Adipocyte (in vitro differentiated cells): Measurements from ENCODE around the gene GPX7.
"Not testable (repeated sequence)": the region's sequence is repeated elsewhere in the genome, so short reads cannot be mapped to it uniquely, and the experiment has no call there.

Experiments used
- DNase-seq: peaks from one replicate; pipeline ENCODE4 v3.0.0-alpha.2; 2015; ENCODE audit warnings: low read depth
- H3K27me3 ChIP-seq: replicated peaks from 2 replicates; pipeline ENCODE4 v1.7.0; 2013; ENCODE audit warnings: mild to moderate bottlenecking, low read length, moderate library complexity; ENCODE audit not compliant: control insufficient read depth, insufficient read depth
- H3K36me3 ChIP-seq: 2 replicates; pipeline ENCODE4 v1.7.0; 2013; ENCODE audit warnings: low read length, mild to moderate bottlenecking, moderate library complexity; ENCODE audit not compliant: control insufficient read depth, insufficient read depth, severe bottlenecking
- H3K4me1 ChIP-seq: 2 replicates; pipeline ENCODE4 v1.7.0; 2013; ENCODE audit warnings: mild to moderate bottlenecking, low read length, moderate library complexity; ENCODE audit not compliant: control insufficient read depth, insufficient read depth
- H3K4me3 ChIP-seq: 2 replicates; pipeline ENCODE4 v1.7.0; 2013; ENCODE audit warnings: mild to moderate bottlenecking, low read length, moderate library complexity
- H3K9ac ChIP-seq: 2 replicates; pipeline ENCODE4 v1.7.0; 2013; ENCODE audit warnings: mild to moderate bottlenecking, low read length, moderate library complexity
- H3K9me3 ChIP-seq: 2 replicates; pipeline ENCODE4 v1.7.0; 2013; ENCODE audit warnings: mild to moderate bottlenecking, low read length, moderate library complexity; ENCODE audit not compliant: control insufficient read depth

GPX7 gene

DNA sequence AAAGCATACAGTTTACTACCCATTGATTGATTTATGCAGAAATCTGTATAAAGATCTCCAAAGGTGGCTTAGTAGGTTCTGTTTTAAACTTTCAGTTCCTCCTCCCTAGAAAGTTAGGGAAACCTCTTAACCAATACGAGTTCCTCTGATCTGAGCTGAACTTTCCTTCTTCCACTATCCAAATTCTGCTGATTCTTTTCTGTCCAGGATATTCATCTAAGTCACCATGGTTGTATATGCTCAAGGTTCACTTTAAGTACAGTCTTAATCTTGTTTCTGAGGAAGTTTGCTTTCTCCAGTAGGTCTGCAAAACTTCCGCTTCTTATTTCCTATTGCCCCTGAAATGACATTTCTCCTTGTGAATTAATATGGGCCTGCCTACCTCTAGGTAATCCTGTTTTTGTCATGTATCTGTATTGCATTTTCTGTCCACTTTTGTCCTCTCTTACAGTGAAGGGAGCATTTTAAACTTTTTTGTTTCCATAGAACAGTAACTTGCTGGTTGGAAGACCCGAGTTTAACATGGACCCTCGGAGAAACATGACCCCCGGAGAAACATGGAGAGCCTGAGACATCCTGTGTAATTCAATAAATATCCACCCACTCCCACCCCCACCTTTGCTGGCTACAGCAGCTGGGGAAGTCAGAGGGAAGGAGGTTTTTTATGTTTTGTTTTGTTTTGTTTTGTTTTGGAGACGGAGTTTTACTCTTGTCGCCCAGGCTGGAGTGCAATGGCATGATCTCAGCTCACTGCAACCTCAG, 32.5 kb upstream of the GPX7 start:
- no peak for DNase-seq
- H3K9ac ChIP-seq = no peak overlapping the region
- H3K9me3 ChIP-seq = no peaks in the 10 kb centered on the region
- no peak overlapping the region for H3K4me3 ChIP-seq
- H3K27me3 ChIP-seq = peaks cover 7% of the 10 kb centered on the region
- H3K36me3 ChIP-seq = no peaks in the 10 kb centered on the region
- peaks cover 5% of the 10 kb centered on the region for H3K4me1 ChIP-seq

DNA sequence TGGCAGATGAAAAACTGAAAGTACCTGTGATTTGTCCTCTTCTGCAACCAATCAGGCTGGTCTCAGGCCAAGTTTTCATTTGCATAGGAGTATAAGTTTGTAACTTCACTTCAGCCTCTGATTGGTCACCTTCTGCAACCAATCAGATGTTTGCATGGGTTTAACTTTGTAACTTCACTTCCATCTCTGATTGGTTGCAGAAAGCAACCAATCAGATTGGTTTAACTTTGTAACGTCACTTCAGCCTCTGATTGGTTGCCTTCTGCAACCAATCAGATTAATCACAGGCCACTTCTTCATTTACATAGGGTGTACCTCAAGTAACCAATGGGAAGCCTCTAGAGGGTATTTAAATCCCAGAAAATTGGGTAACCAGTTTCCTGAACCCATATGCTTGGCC, 30.4 kb upstream of the GPX7 start:
- Histone ChIP-seq H3K27me3 (peaks cover 7% of the 10 kb centered on the region), H3K9me3 (no peaks in the 10 kb centered on the region), H3K9ac (no peak overlapping the region), H3K4me3 (no peak overlapping the region), H3K36me3 (no peaks in the 10 kb centered on the region), H3K4me1 (peaks cover 10% of the 10 kb centered on the region)
- DNase-seq = no peak

DNA sequence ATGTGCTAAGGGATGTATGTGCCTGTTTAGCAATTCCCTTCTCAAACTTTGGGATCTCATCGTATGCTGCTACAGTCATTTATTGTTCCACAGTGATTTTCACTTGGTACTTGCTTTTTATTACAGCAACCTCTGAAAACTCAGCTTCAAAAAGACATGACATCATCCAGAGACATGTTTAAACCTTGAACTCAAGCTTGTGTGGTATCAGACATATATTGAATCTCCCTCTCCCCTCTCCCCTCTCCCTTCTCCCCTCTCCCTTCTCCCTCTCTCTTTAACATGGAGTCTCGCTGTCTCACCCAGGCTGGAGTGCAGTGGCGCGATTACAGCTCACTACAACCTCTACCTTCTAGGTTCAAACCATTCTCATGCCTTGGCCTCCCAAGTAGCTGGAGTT, 29.8 kb upstream of the GPX7 start:
- no peak for DNase-seq
- H3K9me3 ChIP-seq = no peaks in the 10 kb centered on the region
- H3K36me3 ChIP-seq = no peaks in the 10 kb centered on the region
- H3K27me3 ChIP-seq = peaks cover 5% of the 10 kb centered on the region
- H3K4me3 ChIP-seq = no peak overlapping the region
- peaks cover 10% of the 10 kb centered on the region for H3K4me1 ChIP-seq
- H3K9ac ChIP-seq = no peak overlapping the region

DNA sequence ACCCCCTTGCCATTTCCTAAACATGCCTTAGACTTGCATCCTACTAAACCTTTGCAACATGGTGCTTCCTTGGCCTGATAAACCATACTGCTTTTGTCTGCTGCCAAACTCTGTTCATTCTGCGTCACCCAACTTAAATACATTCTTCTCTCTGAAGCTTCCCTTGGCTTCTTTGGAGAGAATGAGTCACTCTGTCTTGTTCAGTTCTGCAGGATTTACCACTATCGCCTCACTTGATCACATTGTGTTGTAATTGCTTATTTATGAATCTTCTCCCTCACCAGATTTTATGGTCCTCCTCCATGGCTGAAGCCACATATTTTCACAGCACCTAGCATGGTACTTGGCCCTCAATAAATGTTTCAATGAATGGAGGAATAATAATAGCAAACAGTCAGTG, 27.6 kb upstream of the GPX7 start:
- no peaks in the 10 kb centered on the region for H3K36me3 ChIP-seq
- peaks cover 10% of the 10 kb centered on the region for H3K4me1 ChIP-seq

DNA sequence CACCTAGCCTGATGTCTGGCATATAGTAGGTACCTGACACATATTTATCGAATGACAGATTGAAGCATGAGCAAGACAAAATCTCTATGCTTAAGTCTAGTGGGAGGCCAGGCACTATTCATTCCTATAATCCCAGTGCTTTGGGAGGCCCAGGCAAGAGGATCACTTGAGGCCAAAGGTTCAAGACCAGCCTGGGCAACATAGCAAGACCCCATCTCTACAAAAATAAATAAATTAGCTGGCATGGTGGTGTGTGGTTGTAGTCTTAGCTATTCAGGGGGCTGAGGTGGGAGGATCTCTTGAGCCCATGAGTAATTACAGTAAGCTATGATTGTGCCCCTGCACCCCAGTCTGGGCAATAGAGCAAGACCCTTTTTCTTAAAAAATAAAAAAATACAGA, 26.1 kb upstream of the GPX7 start:
- Histone ChIP-seq H3K4me1 (peaks cover 10% of the 10 kb centered on the region), H3K4me3 (no peak overlapping the region), H3K9ac (no peak overlapping the region), H3K27me3 (no peaks in the 10 kb centered on the region), H3K9me3 (no peaks in the 10 kb centered on the region), H3K36me3 (no peaks in the 10 kb centered on the region)
- no peak for DNase-seq

More for the DNA sequence above, 27.6 kb upstream of the GPX7 start:
- Histone ChIP-seq H3K4me3 (no peak overlapping the region), H3K27me3 (peaks cover under 1% of the 10 kb centered on the region), H3K9ac (no peak overlapping the region), H3K9me3 (no peaks in the 10 kb centered on the region)
- DNase-seq = peak; percentile 90

DNA sequence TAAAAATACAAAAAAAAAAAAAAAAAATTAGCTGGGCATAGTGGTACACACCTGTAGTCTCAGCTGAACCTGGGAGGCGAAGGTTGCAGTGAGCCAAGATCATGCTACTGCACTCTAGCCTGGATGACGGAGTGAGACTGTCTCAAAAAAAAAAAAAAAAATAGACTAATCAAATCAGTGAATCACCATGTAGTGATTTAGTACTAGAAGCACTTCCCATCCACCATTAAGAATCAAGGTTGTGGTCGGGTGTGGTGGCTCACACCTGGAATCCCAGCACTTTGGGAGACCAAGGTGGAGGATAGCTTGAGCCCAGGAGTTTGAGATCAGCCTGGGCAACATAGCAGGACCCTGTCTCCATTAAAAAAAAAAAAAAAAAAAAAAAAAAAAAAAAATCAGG, 24.1 kb upstream of the GPX7 start:
- not testable (repeated sequence) for H3K27me3 ChIP-seq, H3K9ac ChIP-seq, DNase-seq, H3K36me3 ChIP-seq, H3K4me3 ChIP-seq, H3K9me3 ChIP-seq, H3K4me1 ChIP-seq

DNA sequence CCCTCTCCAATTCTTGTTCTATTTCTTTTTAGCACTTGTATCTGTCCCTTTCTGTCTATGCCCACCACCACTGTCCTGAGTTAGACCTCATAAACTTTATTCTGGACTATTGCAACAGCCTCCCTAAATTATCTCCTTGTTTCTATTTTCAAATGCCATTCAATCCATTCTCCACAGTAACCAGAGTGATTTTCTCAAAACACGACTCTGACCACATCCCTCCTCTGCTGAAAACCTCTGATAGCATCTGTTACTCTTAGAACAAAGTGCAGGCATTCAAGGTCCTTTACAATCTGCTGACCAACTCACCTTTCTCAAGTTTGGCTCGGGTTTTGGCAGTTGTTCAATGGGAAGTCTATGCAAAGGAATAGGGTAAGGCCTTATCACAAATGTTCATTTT, 22.8 kb upstream of the GPX7 start:
- H3K4me3 ChIP-seq = no peak overlapping the region
- no peak overlapping the region for H3K9ac ChIP-seq
- H3K4me1 ChIP-seq = peaks cover 7% of the 10 kb centered on the region
- H3K9me3 ChIP-seq = no peaks in the 10 kb centered on the region
- DNase-seq = peak; percentile 57
- H3K36me3 ChIP-seq = no peaks in the 10 kb centered on the region
- peaks cover 9% of the 10 kb centered on the region for H3K27me3 ChIP-seq

DNA sequence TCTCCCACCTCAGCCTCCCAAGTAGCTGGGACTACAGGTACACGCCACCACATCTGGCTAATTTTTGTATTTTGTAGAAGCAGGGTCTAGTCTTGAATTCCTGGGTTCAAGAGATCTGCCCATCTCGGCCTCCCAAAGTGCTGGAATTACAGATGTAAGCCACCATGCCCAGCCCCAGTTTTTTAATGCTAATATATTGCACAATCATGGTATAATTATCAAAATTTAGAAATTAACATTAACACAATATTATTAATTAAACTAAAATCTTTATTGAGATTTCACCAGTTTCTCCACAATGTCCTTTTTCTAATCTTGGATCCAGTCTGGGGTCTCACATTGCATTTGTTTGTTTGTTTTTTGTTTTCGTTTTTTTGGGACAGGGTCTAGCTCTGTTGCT, 21.9 kb upstream of the GPX7 start:
- Histone ChIP-seq H3K27me3 (peaks cover 10% of the 10 kb centered on the region), H3K36me3 (no peaks in the 10 kb centered on the region), H3K4me1 (no peaks in the 10 kb centered on the region), H3K9me3 (no peaks in the 10 kb centered on the region), H3K9ac (no peak overlapping the region), H3K4me3 (no peak overlapping the region)
- no peak for DNase-seq

DNA sequence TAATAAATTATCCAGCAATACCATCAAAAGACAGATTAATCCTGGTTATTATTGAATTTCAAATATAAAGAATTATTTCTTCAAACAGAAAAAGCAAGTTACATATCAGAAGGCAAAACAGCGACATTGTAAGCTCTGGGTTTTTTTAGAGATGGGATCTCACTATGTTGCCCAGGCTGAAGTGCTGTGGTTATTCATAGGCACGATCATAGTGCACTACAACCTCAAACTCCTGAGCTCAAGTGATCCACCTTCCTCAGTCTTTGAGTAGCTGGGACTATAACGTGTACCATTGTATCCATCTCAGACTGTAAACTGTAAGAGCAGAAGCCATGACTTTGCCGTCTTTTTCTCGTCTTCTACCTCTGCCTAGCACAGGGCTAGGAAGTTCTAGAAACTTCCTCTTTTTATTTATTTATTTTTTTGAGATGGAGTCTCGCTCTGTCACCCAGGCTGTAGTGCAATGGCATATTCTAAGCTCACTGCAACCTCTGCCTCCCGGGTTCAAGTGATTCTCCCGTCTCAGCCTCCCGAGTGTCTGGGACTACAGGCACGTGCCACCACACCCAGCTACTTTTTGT, 20.0 kb upstream of the GPX7 start:
- H3K4me3 ChIP-seq = no peak overlapping the region
- H3K4me1 ChIP-seq = no peaks in the 10 kb centered on the region
- H3K36me3 ChIP-seq = no peaks in the 10 kb centered on the region
- no peaks in the 10 kb centered on the region for H3K9me3 ChIP-seq
- H3K9ac ChIP-seq = no peak overlapping the region
- peaks cover 10% of the 10 kb centered on the region for H3K27me3 ChIP-seq
- DNase-seq = no peak

DNA sequence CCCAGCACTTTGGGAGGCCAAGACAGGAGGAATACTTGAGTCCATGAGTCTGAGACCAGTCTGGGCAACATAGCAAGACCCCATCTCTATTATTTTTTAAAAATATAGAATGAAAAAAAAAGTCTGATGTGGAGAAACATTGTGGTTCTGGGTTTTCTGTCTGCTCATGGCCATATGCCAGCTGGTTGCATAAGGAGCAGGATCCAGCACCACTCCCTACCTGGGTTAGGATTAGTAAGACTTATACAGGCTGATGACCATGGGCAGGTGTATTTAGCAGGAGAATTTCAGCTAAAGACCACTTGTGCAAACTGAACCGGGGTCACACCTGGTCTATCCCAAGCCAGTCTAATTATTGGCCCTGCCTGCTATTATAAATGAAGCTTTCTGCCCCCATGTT, 16.7 kb upstream of the GPX7 start:
- Histone ChIP-seq H3K4me1 (no peaks in the 10 kb centered on the region), H3K9me3 (no peaks in the 10 kb centered on the region), H3K36me3 (no peaks in the 10 kb centered on the region), H3K27me3 (peaks cover 20% of the 10 kb centered on the region), H3K9ac (no peak overlapping the region), H3K4me3 (no peak overlapping the region)
- no peak for DNase-seq

DNA sequence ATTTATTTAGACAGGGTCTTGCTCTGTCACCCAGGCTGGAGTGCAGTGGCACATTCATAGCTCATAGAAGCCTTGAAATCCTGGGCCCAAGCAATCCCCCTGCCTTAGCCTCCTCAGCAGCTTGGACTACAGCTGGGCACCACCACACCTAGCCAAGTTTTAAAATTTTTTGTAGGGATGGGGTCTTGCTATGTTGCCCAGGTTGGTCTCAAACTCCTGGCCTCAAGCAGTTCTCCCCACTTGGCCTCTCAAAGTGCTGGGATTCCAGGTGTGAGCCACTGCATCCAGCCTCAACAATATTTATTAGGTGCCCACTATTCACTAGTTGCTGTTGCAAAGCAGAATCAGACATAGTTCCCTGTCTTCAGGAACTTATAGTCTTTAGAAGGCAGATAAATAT, 14.1 kb upstream of the GPX7 start:
- H3K9ac ChIP-seq = no peak overlapping the region

DNA sequence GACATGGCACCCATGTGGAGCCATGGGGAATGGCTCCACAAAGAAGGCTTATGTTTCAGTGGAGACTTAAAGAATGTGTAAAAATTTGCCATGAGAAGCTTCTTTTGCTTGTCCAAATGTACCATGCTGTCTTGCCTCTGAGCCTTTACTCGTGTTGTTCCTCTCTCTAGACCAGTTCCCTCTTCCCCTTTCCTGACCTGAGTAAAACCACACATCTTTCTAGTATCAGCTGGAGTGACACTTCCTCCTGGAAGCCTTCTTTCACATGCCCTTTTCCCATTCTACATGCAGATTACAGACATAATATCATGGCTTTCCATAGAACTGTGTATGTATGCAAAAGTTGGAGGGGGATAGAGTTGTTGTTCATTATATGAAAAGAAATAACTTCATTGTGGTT, 13.6 kb upstream of the GPX7 start:
- Histone ChIP-seq H3K4me1 (no peaks in the 10 kb centered on the region), H3K36me3 (no peaks in the 10 kb centered on the region), H3K4me3 (no peak overlapping the region), H3K9ac (no peak overlapping the region), H3K9me3 (no peaks in the 10 kb centered on the region), H3K27me3 (peaks cover 20% of the 10 kb centered on the region)
- DNase-seq = no peak

More for the DNA sequence above, 14.1 kb upstream of the GPX7 start:
- Histone ChIP-seq H3K4me1 (no peaks in the 10 kb centered on the region), H3K27me3 (peaks cover 20% of the 10 kb centered on the region), H3K4me3 (no peak overlapping the region), H3K9me3 (no peaks in the 10 kb centered on the region), H3K36me3 (no peaks in the 10 kb centered on the region)
- no peak for DNase-seq
